ENCODE results near the gene NEFH. TPM values are rescaled to one million over a fixed set of nuclear protein-coding genes. Genes with fewer than 3 reads are reported as not detected.

NEFH gene
- total RNA-seq, 1 donor from 2014 or later: 0.32 TPM

GRCh38 chr22:29442976-29443375, 37.0 kb upstream of the NEFH start:
- Histone ChIP-seq H3K9me3 (no peaks in the 10 kb centered on the region), H3K4me1 (no peaks in the 10 kb centered on the region), H3K27me3 (no peaks in the 10 kb centered on the region), H3K4me3 (no peak overlapping the region), H3K36me3 (no peaks in the 10 kb centered on the region), H3K27ac (no peak overlapping the region)
- intact Hi-C loops (cut with DNase I): no loop called here
- TF ChIP-seq CTCF (IDR thresholded peaks at IDR 0.05): no peak
- DNase-seq (ENCODE audit: low spot score in 2 of 2): no peak

- DNase-seq (ENCODE audit: low spot score in 2 of 2): no peak
- intact Hi-C loops (cut with DNase I): no loop called here
Observed at GRCh38 chr22:29443452-29443851, 36.6 kb upstream of the NEFH start.

DNA sequence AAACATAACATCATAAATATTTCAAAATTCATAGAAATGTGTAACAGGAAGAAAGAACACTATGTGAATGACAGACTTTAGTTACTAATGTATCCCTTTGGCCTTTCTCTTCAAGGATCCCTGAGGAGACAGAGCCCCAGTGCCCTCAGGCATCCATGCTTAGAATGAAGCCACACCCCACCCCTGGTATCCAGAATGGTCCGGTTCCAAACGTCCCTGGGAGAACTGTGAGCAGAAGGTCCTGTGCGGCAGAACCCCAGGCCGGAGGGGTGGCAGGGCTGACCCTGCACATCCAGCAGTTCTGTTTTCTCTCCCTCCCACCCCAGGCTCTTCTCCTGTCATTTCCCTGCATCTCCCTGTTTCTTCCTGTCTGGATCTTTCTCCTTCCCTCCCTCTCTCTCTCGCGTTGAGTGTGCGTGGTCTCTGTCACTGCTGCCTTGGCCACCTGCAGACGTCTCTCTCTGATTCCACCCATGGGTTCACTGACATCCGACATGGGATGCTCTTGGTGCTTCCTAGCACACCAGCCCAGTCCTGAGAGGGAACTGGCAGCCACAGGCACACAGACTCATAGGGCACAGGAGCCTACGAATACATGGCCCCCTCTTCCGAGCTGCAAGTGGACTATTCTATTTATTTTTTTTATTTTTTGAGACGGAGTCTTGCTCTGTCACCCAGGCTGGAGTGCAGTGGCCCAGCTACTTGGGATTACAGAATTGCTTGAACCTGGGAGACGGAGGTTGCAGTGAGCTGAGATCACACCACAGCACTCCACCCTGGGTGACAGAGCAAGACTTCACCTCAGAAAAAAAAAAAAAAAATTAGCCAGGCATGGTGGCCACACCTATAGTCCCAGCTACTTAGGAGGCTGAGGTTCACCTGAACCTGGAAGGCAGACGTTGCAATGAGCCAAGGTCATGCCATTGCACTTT, 35.9 kb upstream of the NEFH start:
- Histone ChIP-seq H3K4me3 (no peak overlapping the region), H3K36me3 (no peaks in the 10 kb centered on the region), H3K4me1 (no peaks in the 10 kb centered on the region), H3K9me3 (no peaks in the 10 kb centered on the region), H3K27ac (no peak overlapping the region), H3K27me3 (no peaks in the 10 kb centered on the region)
- intact Hi-C loops (cut with DNase I): no loop called here
- no peak for TF ChIP-seq CTCF (IDR thresholded peaks at IDR 0.05)
- no peak for DNase-seq (ENCODE audit: low spot score in 2 of 2)

More at GRCh38 chr22:29443452-29443851, 36.6 kb upstream of the NEFH start:
- Histone ChIP-seq H3K27me3 (no peaks in the 10 kb centered on the region), H3K27ac (no peak overlapping the region), H3K9me3 (no peaks in the 10 kb centered on the region), H3K4me1 (no peaks in the 10 kb centered on the region), H3K36me3 (no peaks in the 10 kb centered on the region), H3K4me3 (no peak overlapping the region)
- no peak for TF ChIP-seq CTCF (IDR thresholded peaks at IDR 0.05)

- DNase-seq (ENCODE audit: low spot score in 2 of 2): no peak
- Histone ChIP-seq H3K36me3 (no peaks in the 10 kb centered on the region), H3K4me3 (no peak overlapping the region), H3K4me1 (no peaks in the 10 kb centered on the region), H3K27me3 (no peaks in the 10 kb centered on the region), H3K27ac (no peak overlapping the region), H3K9me3 (no peaks in the 10 kb centered on the region)
- intact Hi-C loops (cut with DNase I): no loop called here
- no peak for TF ChIP-seq CTCF (IDR thresholded peaks at IDR 0.05)
Observed at GRCh38 chr22:29445508-29445907, 34.5 kb upstream of the NEFH start.

DNA sequence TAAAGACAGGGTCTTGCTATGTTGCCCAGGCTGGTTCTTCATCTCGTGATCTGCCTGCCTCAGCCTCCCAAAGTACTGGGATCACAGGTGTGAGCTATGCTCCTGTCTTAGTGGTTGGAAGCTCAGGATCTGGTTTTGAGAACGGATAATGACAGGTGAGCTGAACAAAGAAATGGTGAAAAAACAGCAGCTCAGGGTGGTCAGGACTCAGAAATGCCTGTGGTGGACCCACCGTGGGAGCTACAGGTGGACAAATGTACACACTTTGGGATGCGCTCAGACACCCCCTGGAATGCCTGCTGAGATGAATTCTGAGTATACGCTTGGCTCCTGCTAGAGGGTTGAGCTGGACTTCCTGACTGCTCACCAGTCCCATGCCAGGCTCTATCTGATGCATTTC, 32.1 kb upstream of the NEFH start:
- Histone ChIP-seq H3K27ac (no peak overlapping the region), H3K4me3 (no peak overlapping the region), H3K4me1 (no peaks in the 10 kb centered on the region), H3K36me3 (no peaks in the 10 kb centered on the region), H3K27me3 (no peaks in the 10 kb centered on the region), H3K9me3 (no peaks in the 10 kb centered on the region)
- DNase-seq (ENCODE audit: low spot score in 2 of 2): no peak
- intact Hi-C loops (cut with DNase I): no loop called here
- no peak for TF ChIP-seq CTCF (IDR thresholded peaks at IDR 0.05)

Measured in ascending aorta (tissue), 2 donors.